H1 (cell line): ENCODE measurements around the gene PCDHB7. TPM values are rescaled to one million over a fixed set of nuclear protein-coding genes. Genes with fewer than 3 reads are reported as not detected.

Experiments used
- CTCF ChIA-PET: fragments of 300-600 bp; sonication (Branson Sonifier 250); formaldehyde crosslinking; loops from one replicate; lab custom pipeline; 2021; ENCODE audit not compliant: partially characterized antibody; lab: Charles Lee
- POLR2A ChIA-PET: fragments of 300-600 bp; sonication (Branson Sonifier 250); formaldehyde crosslinking; loops from one replicate; lab custom pipeline; 2021; ENCODE audit warnings: inconsistent platforms; ENCODE audit not compliant: partially characterized antibody; lab: Charles Lee
- DNase-seq, 2 experiments: peaks; one replicate each; pipeline versions ENCODE4 v3.0.0 to v3.0.0-alpha.2; 2010 to 2022; ENCODE audit warnings: low spot score in 2 of 2, low read depth in 1 of 2, mixed read lengths in 1 of 2
- FAIRE-seq: peaks from 2 replicates; lab custom pipeline; 2011; peaks lifted over from hg19 to GRCh38; lab: Jason Lieb, UNC
- H2AFZ ChIP-seq: 2 replicates; pipeline ENCODE4 v1.8.1; 2012; ENCODE audit warnings: low read length, inconsistent platforms
- H2AK5ac ChIP-seq: 2 replicates; pipeline ENCODE4 v1.6.1; 2013; ENCODE audit warnings: low read depth, low read length
- H2BK120ac ChIP-seq: replicated peaks from 2 replicates; pipeline ENCODE3; 2013; ENCODE audit warnings: low read depth, low read length, inconsistent platforms
- H2BK12ac ChIP-seq: 2 replicates; pipeline ENCODE4 v1.6.1; 2013; ENCODE audit warnings: low read depth, low read length
- H2BK15ac ChIP-seq: 2 replicates; pipeline ENCODE4 v1.6.1; 2013; ENCODE audit warnings: low read length
- H2BK20ac ChIP-seq: 2 replicates; pipeline ENCODE4 v1.6.1; 2013; ENCODE audit warnings: low read length
- H2BK5ac ChIP-seq: 2 replicates; pipeline ENCODE4 v1.6.1; 2013; ENCODE audit warnings: low read depth, low read length
- H3K14ac ChIP-seq: 2 replicates; pipeline ENCODE4 v1.6.1; 2013; ENCODE audit warnings: inconsistent platforms; ENCODE audit not compliant: insufficient read length
- H3K18ac ChIP-seq: 2 replicates; pipeline ENCODE4 v1.6.1; 2013; ENCODE audit warnings: low read length; ENCODE audit errors: extremely low read depth
- H3K23ac ChIP-seq: 2 replicates; pipeline ENCODE4 v1.6.1; 2013; ENCODE audit warnings: inconsistent platforms; ENCODE audit not compliant: insufficient read length
- H3K23me2 ChIP-seq: 2 replicates; pipeline ENCODE4 v1.6.1; 2013; ENCODE audit warnings: low read depth, low read length
- H3K27ac ChIP-seq: 2 replicates; pipeline ENCODE4 v1.6.1; 2011; ENCODE audit warnings: low read depth, low read length, inconsistent platforms
- H3K27me3 ChIP-seq, 4 experiments: replicated peaks in 1 of 4; 1 replicate in 1 of 4; 2 replicates in 3 of 4; pipeline versions ENCODE4 v1.6.1 to v1.8.1; 2011 to 2013; ENCODE audit warnings: low read length in 3 of 4, mild to moderate bottlenecking in 3 of 4, inconsistent platforms in 2 of 4, mixed read lengths in 2 of 4, moderate library complexity in 1 of 4; ENCODE audit not compliant: control insufficient read depth in 3 of 4, insufficient read depth in 3 of 4; ENCODE audit errors: extremely low read depth in 1 of 4
- H3K36me3 ChIP-seq, 4 experiments: 2 replicates each; pipeline versions ENCODE4 v1.6.1 to v1.8.1; 2011 to 2013; ENCODE audit warnings: mild to moderate bottlenecking in 4 of 4, low read length in 3 of 4, moderate library complexity in 2 of 4, control low read depth in 1 of 4, inconsistent platforms in 1 of 4; ENCODE audit not compliant: insufficient read depth in 4 of 4, control insufficient read depth in 2 of 4
- H3K4ac ChIP-seq: replicated peaks from 2 replicates; pipeline ENCODE3; 2013; ENCODE audit warnings: low read length, low read depth, mixed read lengths, inconsistent platforms; ENCODE audit not compliant: insufficient read length
- H3K4me1 ChIP-seq, 4 experiments: replicated peaks in 1 of 4; 1 replicate in 1 of 4; 2 replicates in 3 of 4; pipeline versions ENCODE4 v1.6.1 to v1.8.1; 2011 to 2013; ENCODE audit warnings: low read length in 3 of 4, inconsistent platforms in 2 of 4, mixed read lengths in 1 of 4; ENCODE audit not compliant: insufficient read depth in 4 of 4, control insufficient read depth in 3 of 4
- H3K4me2 ChIP-seq, 2 experiments: 2 replicates each; pipeline versions ENCODE4 v1.6.1 to v1.8.1; 2011 to 2013; ENCODE audit warnings: low read depth in 2 of 2, low read length in 2 of 2, control low read depth in 1 of 2, inconsistent platforms in 1 of 2, mild to moderate bottlenecking in 1 of 2; ENCODE audit not compliant: insufficient read depth in 1 of 2
- H3K4me3 ChIP-seq, 4 experiments: fragments of 200-600, 300-600 bp in 1 of 4; sonication (generic), shearing (Covaris generic), sonication (Bioruptor Twin) in 1 of 4; 2 replicates each; pipeline versions ENCODE4 v1.5.1 to v1.8.1; 2011 to 2016; ENCODE audit warnings: low read length in 4 of 4, low read depth in 3 of 4, control low read depth in 2 of 4, inconsistent platforms in 2 of 4, mild to moderate bottlenecking in 2 of 4, mixed read lengths in 1 of 4, moderate library complexity in 1 of 4; ENCODE audit not compliant: insufficient read depth in 2 of 4; ENCODE audit errors: extremely low read depth in 1 of 4
- H3K56ac ChIP-seq: replicated peaks from 2 replicates; pipeline ENCODE3; 2013; ENCODE audit warnings: low read depth, mild to moderate bottlenecking, mixed read lengths, low read length, inconsistent platforms; ENCODE audit not compliant: insufficient read length
- H3K79me1 ChIP-seq: 2 replicates; pipeline ENCODE4 v1.6.1; 2013; ENCODE audit warnings: low read depth, low read length, control low read depth
- H3K79me2 ChIP-seq, 2 experiments: 2 replicates each; pipeline versions ENCODE4 v1.6.1 to v1.8.1; 2012 to 2013; ENCODE audit warnings: low read length in 2 of 2, mild to moderate bottlenecking in 2 of 2, inconsistent platforms in 1 of 2; ENCODE audit not compliant: insufficient read depth in 2 of 2, control insufficient read depth in 1 of 2
- H3K9ac ChIP-seq, 4 experiments: replicated peaks in 1 of 4; 1 replicate in 1 of 4; 2 replicates in 3 of 4; pipeline versions ENCODE4 v1.6.1 to v1.8.1; 2011 to 2013; ENCODE audit warnings: low read depth in 3 of 4, low read length in 3 of 4, control low read depth in 2 of 4, mild to moderate bottlenecking in 2 of 4, moderate library complexity in 2 of 4, inconsistent platforms in 1 of 4; ENCODE audit errors: extremely low read depth in 1 of 4
- H3K9me3 ChIP-seq, 2 experiments: 2 replicates each; pipeline versions ENCODE4 v1.6.1 to v1.8.1; 2012 to 2013; ENCODE audit warnings: mild to moderate bottlenecking in 2 of 2, moderate library complexity in 2 of 2, control low read depth in 1 of 2, inconsistent platforms in 1 of 2, low read depth in 1 of 2, low read length in 1 of 2, mixed read lengths in 1 of 2; ENCODE audit not compliant: insufficient read depth in 2 of 2
- H4K20me1 ChIP-seq, 2 experiments: replicated peaks in 1 of 2; 2 replicates each; pipeline versions ENCODE3 to v1.8.1; 2011 to 2013; ENCODE audit warnings: inconsistent platforms in 2 of 2, low read length in 2 of 2, mild to moderate bottlenecking in 1 of 2; ENCODE audit not compliant: insufficient read depth in 2 of 2, control insufficient read depth in 1 of 2
- H4K5ac ChIP-seq: 2 replicates; pipeline ENCODE4 v1.6.1; 2013; ENCODE audit warnings: low read length, low read depth, mixed read lengths, inconsistent platforms; ENCODE audit not compliant: insufficient read length
- H4K8ac ChIP-seq: 2 replicates; pipeline ENCODE4 v1.8.0; 2013; ENCODE audit warnings: mild to moderate bottlenecking, moderate library complexity, low read length, inconsistent platforms; ENCODE audit not compliant: insufficient read depth; ENCODE audit errors: extremely low read depth
- H4K91ac ChIP-seq: replicated peaks from 2 replicates; pipeline ENCODE3; 2013; ENCODE audit warnings: low read length, mixed read lengths, inconsistent platforms; ENCODE audit not compliant: insufficient read length
- TAF1 ChIP-seq: IDR thresholded peaks from 2 replicates; pipeline ENCODE4 v1.6.1; 2011; ENCODE audit warnings: mild to moderate bottlenecking, low read depth, low read length
- WGBS, 2 experiments: shearing (Covaris generic) in 1 of 2; methylation state at CpG; one replicate each; pipeline versions ENCODE4 v1.1.6 to v1.1.7; 2013 to 2015; ENCODE audit warnings: low lambda C conversion rate in 2 of 2, mixed read lengths in 2 of 2, inconsistent platforms in 1 of 2, low coverage in 1 of 2, missing lambda C conversion rate in 1 of 2; ENCODE audit not compliant: insufficient replicate concordance in 2 of 2, insufficient coverage in 1 of 2, insufficient read length in 1 of 2; ENCODE audit errors: extremely low coverage in 1 of 2, missing lambda C conversion rate in 1 of 2; 5-methylcytosine and 5-hydroxymethylcytosine counted together
- polyA plus RNA-seq, 7 experiments: library from polyadenylated mRNA; depleted of rRNA in 3 of 7; stranded (reverse) in 5 of 7; unstranded in 2 of 7; fragments of >200 nt in 5 of 7; fragments of 200-250 nt in 2 of 7; gene quantifications; 1 replicate in 5 of 7; 2 replicates in 1 of 7; 4 replicates in 1 of 7; pipeline versions ENCODE4 v1.2.1 to v1.2.3, GENCODE V29; 2011 to 2013; ENCODE audit warnings: missing spikeins in 2 of 7, mixed read lengths in 2 of 7
- total RNA-seq: library from RNA; stranded (reverse); fragmentation: NEBNext Ultra II Directional; extraction: Animal tissue kit (Norgen Biotek cat#: 25700); gene quantifications from 2 replicates; pipeline ENCODE4 v1.2.1, GENCODE V29; 2021

PCDHB7 gene
- total and polyA plus RNA-seq, 2 of the 8 experiments (the other 6 are each of a cell fraction or from before 2014, with no cell fraction given): 0.17 to 0.19 TPM

GRCh38 chr5:141127305-141127704 is 45.1 kb upstream of the PCDHB7 start:
- H2BK120ac ChIP-seq: no peak overlapping the region
- no peak overlapping the region for H3K18ac ChIP-seq
- H2BK15ac ChIP-seq: no peak overlapping the region
- H4K8ac ChIP-seq: no peak overlapping the region
- ChIA-PET POLR2A (interaction anchor here (0.8 to 1.8 kb wide), 2 partner anchors 8 to 33 kb away, joined by 6 to 7 read pairs; partner anchors contain the start of gene PCDHB2), CTCF (interaction anchor here (0.9 to 2.8 kb wide), 10 partner anchors 8 to 223 kb away, joined by 3 to 13 read pairs (median 4); partner anchors contain the start of genes PCDHB16, PCDHB2, PCDHB3 and PCDHB5)
- H3K23ac ChIP-seq: no peak overlapping the region
- no peak overlapping the region for H3K56ac ChIP-seq
- no peaks in the 10 kb centered on the region for H3K27me3 ChIP-seq
- H2BK5ac ChIP-seq: no peak overlapping the region
- no peaks in the 10 kb centered on the region; a peak in 1 of 4 replicates for H3K9me3 ChIP-seq
- no peak overlapping the region for H3K4ac ChIP-seq
- H3K4me2 ChIP-seq: no peak overlapping the region
- no peak overlapping the region for H3K27ac ChIP-seq
- H3K79me2 ChIP-seq: no peaks in the 10 kb centered on the region
- DNase-seq (no peak), FAIRE-seq (peak; percentile 55)
- H3K4me1 ChIP-seq: no peaks in the 10 kb centered on the region
- no peak overlapping the region for H3K9ac ChIP-seq
- H2AFZ ChIP-seq: no peak overlapping the region
- H3K79me1 ChIP-seq: no peaks in the 10 kb centered on the region
- no peak overlapping the region for H4K91ac ChIP-seq
- no peaks in the 10 kb centered on the region for H3K36me3 ChIP-seq
- no peak overlapping the region for H3K4me3 ChIP-seq
- H2AK5ac ChIP-seq: no peak overlapping the region
- no peak overlapping the region for H4K5ac ChIP-seq
- H3K23me2 ChIP-seq: no peaks in the 10 kb centered on the region
- H3K14ac ChIP-seq: no peak overlapping the region
- H4K20me1 ChIP-seq: no peaks in the 10 kb centered on the region
- no peak overlapping the region for H2BK12ac ChIP-seq
- H2BK20ac ChIP-seq: no peak overlapping the region
- 91% methylated on average over 1 of the region's 1 CpG; no CpG with 5 or more reads in 1 of the 2 experiments for WGBS, 2 experiments
- TF ChIP-seq TAF1: no peak
